H1 (cell line): ENCODE data around the gene PHRF1. TPM values are rescaled to one million over a fixed set of nuclear protein-coding genes. Genes with fewer than 3 reads are reported as not detected.

Source experiments
- CTCF ChIA-PET: fragments of 300-600 bp; sonication (Branson Sonifier 250); formaldehyde crosslinking; loops from one replicate; lab custom pipeline; 2021; ENCODE audit not compliant: partially characterized antibody; lab: Charles Lee
- POLR2A ChIA-PET: fragments of 300-600 bp; sonication (Branson Sonifier 250); formaldehyde crosslinking; loops from one replicate; lab custom pipeline; 2021; ENCODE audit warnings: inconsistent platforms; ENCODE audit not compliant: partially characterized antibody; lab: Charles Lee
- DNase-seq, 2 experiments: peaks; one replicate each; pipeline versions ENCODE4 v3.0.0 to v3.0.0-alpha.2; 2010 to 2022; ENCODE audit warnings: low spot score in 2 of 2, low read depth in 1 of 2, mixed read lengths in 1 of 2
- FAIRE-seq: peaks from 2 replicates; lab custom pipeline; 2011; peaks lifted over from hg19 to GRCh38; lab: Jason Lieb, UNC
- H2AFZ ChIP-seq: 2 replicates; pipeline ENCODE4 v1.8.1; 2012; ENCODE audit warnings: low read length, inconsistent platforms
- H2AK5ac ChIP-seq: 2 replicates; pipeline ENCODE4 v1.6.1; 2013; ENCODE audit warnings: low read depth, low read length
- H2BK120ac ChIP-seq: replicated peaks from 2 replicates; pipeline ENCODE3; 2013; ENCODE audit warnings: low read depth, low read length, inconsistent platforms
- H2BK12ac ChIP-seq: 2 replicates; pipeline ENCODE4 v1.6.1; 2013; ENCODE audit warnings: low read depth, low read length
- H2BK15ac ChIP-seq: 2 replicates; pipeline ENCODE4 v1.6.1; 2013; ENCODE audit warnings: low read length
- H2BK20ac ChIP-seq: 2 replicates; pipeline ENCODE4 v1.6.1; 2013; ENCODE audit warnings: low read length
- H2BK5ac ChIP-seq: 2 replicates; pipeline ENCODE4 v1.6.1; 2013; ENCODE audit warnings: low read depth, low read length
- H3K14ac ChIP-seq: 2 replicates; pipeline ENCODE4 v1.6.1; 2013; ENCODE audit warnings: inconsistent platforms; ENCODE audit not compliant: insufficient read length
- H3K18ac ChIP-seq: 2 replicates; pipeline ENCODE4 v1.6.1; 2013; ENCODE audit warnings: low read length; ENCODE audit errors: extremely low read depth
- H3K23ac ChIP-seq: 2 replicates; pipeline ENCODE4 v1.6.1; 2013; ENCODE audit warnings: inconsistent platforms; ENCODE audit not compliant: insufficient read length
- H3K23me2 ChIP-seq: 2 replicates; pipeline ENCODE4 v1.6.1; 2013; ENCODE audit warnings: low read depth, low read length
- H3K27ac ChIP-seq: 2 replicates; pipeline ENCODE4 v1.6.1; 2011; ENCODE audit warnings: low read depth, low read length, inconsistent platforms
- H3K27me3 ChIP-seq, 4 experiments: replicated peaks in 1 of 4; 1 replicate in 1 of 4; 2 replicates in 3 of 4; pipeline versions ENCODE4 v1.6.1 to v1.8.1; 2011 to 2013; ENCODE audit warnings: low read length in 3 of 4, mild to moderate bottlenecking in 3 of 4, inconsistent platforms in 2 of 4, mixed read lengths in 2 of 4, moderate library complexity in 1 of 4; ENCODE audit not compliant: control insufficient read depth in 3 of 4, insufficient read depth in 3 of 4; ENCODE audit errors: extremely low read depth in 1 of 4
- H3K36me3 ChIP-seq, 4 experiments: 2 replicates each; pipeline versions ENCODE4 v1.6.1 to v1.8.1; 2011 to 2013; ENCODE audit warnings: mild to moderate bottlenecking in 4 of 4, low read length in 3 of 4, moderate library complexity in 2 of 4, control low read depth in 1 of 4, inconsistent platforms in 1 of 4; ENCODE audit not compliant: insufficient read depth in 4 of 4, control insufficient read depth in 2 of 4
- H3K4ac ChIP-seq: replicated peaks from 2 replicates; pipeline ENCODE3; 2013; ENCODE audit warnings: low read length, low read depth, mixed read lengths, inconsistent platforms; ENCODE audit not compliant: insufficient read length
- H3K4me1 ChIP-seq, 4 experiments: replicated peaks in 1 of 4; 1 replicate in 1 of 4; 2 replicates in 3 of 4; pipeline versions ENCODE4 v1.6.1 to v1.8.1; 2011 to 2013; ENCODE audit warnings: low read length in 3 of 4, inconsistent platforms in 2 of 4, mixed read lengths in 1 of 4; ENCODE audit not compliant: insufficient read depth in 4 of 4, control insufficient read depth in 3 of 4
- H3K4me2 ChIP-seq, 2 experiments: 2 replicates each; pipeline versions ENCODE4 v1.6.1 to v1.8.1; 2011 to 2013; ENCODE audit warnings: low read depth in 2 of 2, low read length in 2 of 2, control low read depth in 1 of 2, inconsistent platforms in 1 of 2, mild to moderate bottlenecking in 1 of 2; ENCODE audit not compliant: insufficient read depth in 1 of 2
- H3K4me3 ChIP-seq, 4 experiments: fragments of 200-600, 300-600 bp in 1 of 4; sonication (generic), shearing (Covaris generic), sonication (Bioruptor Twin) in 1 of 4; 2 replicates each; pipeline versions ENCODE4 v1.5.1 to v1.8.1; 2011 to 2016; ENCODE audit warnings: low read length in 4 of 4, low read depth in 3 of 4, control low read depth in 2 of 4, inconsistent platforms in 2 of 4, mild to moderate bottlenecking in 2 of 4, mixed read lengths in 1 of 4, moderate library complexity in 1 of 4; ENCODE audit not compliant: insufficient read depth in 2 of 4; ENCODE audit errors: extremely low read depth in 1 of 4
- H3K56ac ChIP-seq: replicated peaks from 2 replicates; pipeline ENCODE3; 2013; ENCODE audit warnings: low read depth, mild to moderate bottlenecking, mixed read lengths, low read length, inconsistent platforms; ENCODE audit not compliant: insufficient read length
- H3K79me1 ChIP-seq: 2 replicates; pipeline ENCODE4 v1.6.1; 2013; ENCODE audit warnings: low read depth, low read length, control low read depth
- H3K79me2 ChIP-seq, 2 experiments: 2 replicates each; pipeline versions ENCODE4 v1.6.1 to v1.8.1; 2012 to 2013; ENCODE audit warnings: low read length in 2 of 2, mild to moderate bottlenecking in 2 of 2, inconsistent platforms in 1 of 2; ENCODE audit not compliant: insufficient read depth in 2 of 2, control insufficient read depth in 1 of 2
- H3K9ac ChIP-seq, 4 experiments: replicated peaks in 1 of 4; 1 replicate in 1 of 4; 2 replicates in 3 of 4; pipeline versions ENCODE4 v1.6.1 to v1.8.1; 2011 to 2013; ENCODE audit warnings: low read depth in 3 of 4, low read length in 3 of 4, control low read depth in 2 of 4, mild to moderate bottlenecking in 2 of 4, moderate library complexity in 2 of 4, inconsistent platforms in 1 of 4; ENCODE audit errors: extremely low read depth in 1 of 4
- H3K9me3 ChIP-seq, 2 experiments: 2 replicates each; pipeline versions ENCODE4 v1.6.1 to v1.8.1; 2012 to 2013; ENCODE audit warnings: mild to moderate bottlenecking in 2 of 2, moderate library complexity in 2 of 2, control low read depth in 1 of 2, inconsistent platforms in 1 of 2, low read depth in 1 of 2, low read length in 1 of 2, mixed read lengths in 1 of 2; ENCODE audit not compliant: insufficient read depth in 2 of 2
- H4K20me1 ChIP-seq, 2 experiments: replicated peaks in 1 of 2; 2 replicates each; pipeline versions ENCODE3 to v1.8.1; 2011 to 2013; ENCODE audit warnings: inconsistent platforms in 2 of 2, low read length in 2 of 2, mild to moderate bottlenecking in 1 of 2; ENCODE audit not compliant: insufficient read depth in 2 of 2, control insufficient read depth in 1 of 2
- H4K5ac ChIP-seq: 2 replicates; pipeline ENCODE4 v1.6.1; 2013; ENCODE audit warnings: low read length, low read depth, mixed read lengths, inconsistent platforms; ENCODE audit not compliant: insufficient read length
- H4K8ac ChIP-seq: 2 replicates; pipeline ENCODE4 v1.8.0; 2013; ENCODE audit warnings: mild to moderate bottlenecking, moderate library complexity, low read length, inconsistent platforms; ENCODE audit not compliant: insufficient read depth; ENCODE audit errors: extremely low read depth
- H4K91ac ChIP-seq: replicated peaks from 2 replicates; pipeline ENCODE3; 2013; ENCODE audit warnings: low read length, mixed read lengths, inconsistent platforms; ENCODE audit not compliant: insufficient read length
- ATF3 ChIP-seq: IDR thresholded peaks from 2 replicates; pipeline ENCODE4 v1.6.1; 2011; ENCODE audit warnings: low read depth, mild to moderate bottlenecking, low read length; ENCODE audit not compliant: insufficient read depth
- CEBPB ChIP-seq: IDR thresholded peaks from 2 replicates; pipeline ENCODE4 v1.6.1; 2012; ENCODE audit warnings: low read depth, low read length
- EP300 ChIP-seq, 2 experiments: IDR thresholded peaks; 1 replicate in 1 of 2; 2 replicates in 1 of 2; pipeline ENCODE4 v1.6.1; 2011 to 2012; ENCODE audit warnings: low read depth in 2 of 2, low read length in 2 of 2, mild to moderate bottlenecking in 2 of 2, borderline replicate concordance in 1 of 2, inconsistent platforms in 1 of 2, moderate library complexity in 1 of 2
- JUN ChIP-seq: IDR thresholded peaks from 2 replicates; pipeline ENCODE4 v1.6.1; 2011; ENCODE audit warnings: low read depth, mild to moderate bottlenecking, improper control_type of control experiment, low read length
- KDM5A ChIP-seq: fragments of 200-600 bp; IDR thresholded peaks from 2 replicates; pipeline ENCODE4 v1.7.1; 2012; ENCODE audit warnings: mild to moderate bottlenecking, low read length, inconsistent platforms, mixed read lengths
- POLR2AphosphoS5 ChIP-seq: IDR thresholded peaks from 2 replicates; pipeline ENCODE4 v1.6.1; 2011; ENCODE audit warnings: low read depth, low read length
- RXRA ChIP-seq: IDR thresholded peaks from 2 replicates; pipeline ENCODE4 v1.6.1; 2011; ENCODE audit warnings: low read depth, mild to moderate bottlenecking, low read length, moderate library complexity; ENCODE audit not compliant: insufficient read depth
- SP1 ChIP-seq: IDR thresholded peaks from 2 replicates; pipeline ENCODE4 v1.6.1; 2011; ENCODE audit warnings: low read depth, low read length
- SP2 ChIP-seq: IDR thresholded peaks from 2 replicates; pipeline ENCODE4 v1.6.1; 2012; ENCODE audit warnings: mild to moderate bottlenecking, low read length, inconsistent platforms
- ZNF274 ChIP-seq: IDR thresholded peaks from 2 replicates; pipeline ENCODE4 v1.7.0; 2012; ENCODE audit warnings: low read length, borderline replicate concordance; ENCODE audit errors: extremely low read depth
- WGBS, 2 experiments: shearing (Covaris generic) in 1 of 2; methylation state at CpG; one replicate each; pipeline versions ENCODE4 v1.1.6 to v1.1.7; 2013 to 2015; ENCODE audit warnings: low lambda C conversion rate in 2 of 2, mixed read lengths in 2 of 2, inconsistent platforms in 1 of 2, low coverage in 1 of 2, missing lambda C conversion rate in 1 of 2; ENCODE audit not compliant: insufficient replicate concordance in 2 of 2, insufficient coverage in 1 of 2, insufficient read length in 1 of 2; ENCODE audit errors: extremely low coverage in 1 of 2, missing lambda C conversion rate in 1 of 2; 5-methylcytosine and 5-hydroxymethylcytosine counted together
- polyA plus RNA-seq, 7 experiments: library from polyadenylated mRNA; depleted of rRNA in 3 of 7; stranded (reverse) in 5 of 7; unstranded in 2 of 7; fragments of >200 nt in 5 of 7; fragments of 200-250 nt in 2 of 7; gene quantifications; 1 replicate in 5 of 7; 2 replicates in 1 of 7; 4 replicates in 1 of 7; pipeline versions ENCODE4 v1.2.1 to v1.2.3, GENCODE V29; 2011 to 2013; ENCODE audit warnings: missing spikeins in 2 of 7, mixed read lengths in 2 of 7
- total RNA-seq: library from RNA; stranded (reverse); fragmentation: NEBNext Ultra II Directional; extraction: Animal tissue kit (Norgen Biotek cat#: 25700); gene quantifications from 2 replicates; pipeline ENCODE4 v1.2.1, GENCODE V29; 2021

The PHRF1 gene
- total and polyA plus RNA-seq, 2 of the 8 experiments (the other 6 are each of a cell fraction or from before 2014, with no cell fraction given), result 13.4 to 37.3 TPM

- H3K79me1 ChIP-seq, result peaks cover 4% of the 10 kb centered on the region; the same call in 1 of the 2 replicates
- no peak for TF ChIP-seq EP300 (IDR thresholded peaks at IDR 0.05; ENCODE audit: borderline replicate concordance in 1 of 2, low read depth in 2 of 2, low read length in 2 of 2)
- TF ChIP-seq RXRA, result no peak
- TF ChIP-seq POLR2AphosphoS5, result no peak
- no peak for TF ChIP-seq ZNF274
- no peak for TF ChIP-seq JUN
- TF ChIP-seq SP2, result no peak
- TF ChIP-seq ATF3, result no peak
- no peak for TF ChIP-seq SP1
- no peak for TF ChIP-seq KDM5A
- no peak for TF ChIP-seq CEBPB
- H3K14ac ChIP-seq, result no peak overlapping the region
- H3K9me3 ChIP-seq, result no peaks in the 10 kb centered on the region
- H2BK12ac ChIP-seq, result peak overlapping the region; percentile 84; the same call in 1 of the 2 replicates
- DNase-seq (no peak), FAIRE-seq (no peak)
- peaks cover 13 to 29% (median 26%) of the 10 kb centered on the region in 4 experiments for H3K27me3 ChIP-seq
- no peak overlapping the region for H3K27ac ChIP-seq
- H3K4me2 ChIP-seq, result peak overlapping the region; percentile 66 to 95
- peak overlapping the region; percentile 71; the same call in 1 of the 2 replicates for H3K18ac ChIP-seq
- peaks cover 0 to 2% of the 10 kb centered on the region in 2 experiments; a peak in 1 of 4 replicates for H3K79me2 ChIP-seq
- peak overlapping the region; percentile 35; the same call in 1 of the 2 replicates for H4K8ac ChIP-seq
- ChIA-PET POLR2A (interaction anchor here (0.6 to 2.1 kb wide), 8 partner anchors 10 to 75 kb away, joined by 3 to 13 read pairs (median 4); partner anchors contain the start of gene IRF7), CTCF (interaction anchor here (1.0 to 3.8 kb wide), 6 partner anchors 9 to 90 kb away, joined by 3 to 21 read pairs (median 4); no protein-coding TSS in a partner anchor)
- H4K91ac ChIP-seq, result no peak overlapping the region
- H3K9ac ChIP-seq, result no peak overlapping the region; a peak in 1 of 7 replicates
- no peak overlapping the region for H3K56ac ChIP-seq
- no peak overlapping the region for H2AFZ ChIP-seq
- no peaks in the 10 kb centered on the region for H3K36me3 ChIP-seq
- peaks cover 19% of the 10 kb centered on the region; the same call in 1 of the 2 replicates for H3K23me2 ChIP-seq
- no peak overlapping the region for H2BK5ac ChIP-seq
- no peak overlapping the region for H3K4ac ChIP-seq
- H3K4me1 ChIP-seq, result peaks cover 0 to 35% (median 11%) of the 10 kb centered on the region in 4 experiments; a peak in 6 of 7 replicates
- H2BK120ac ChIP-seq, result no peak overlapping the region
- H4K20me1 ChIP-seq, result peaks cover 2 to 8% of the 10 kb centered on the region in 2 experiments
- 75% methylated on average over 20 of the region's 22 CpGs; no CpG with 5 or more reads in 1 of the 2 experiments for WGBS, 2 experiments
- 0 out of 2 replicates have a peak overlapping the region, but pooled peaks have one; percentile 61 for H2BK20ac ChIP-seq
- H3K23ac ChIP-seq, result no peak overlapping the region
- H2AK5ac ChIP-seq, result peak overlapping the region; percentile 56; the same call in 1 of the 2 replicates
- H3K4me3 ChIP-seq, result peak overlapping the region in 3 of 4 experiments; percentile 23 to 83 (median 29); a peak in 6 of 8 replicates
- H2BK15ac ChIP-seq, result no peak overlapping the region
- H4K5ac ChIP-seq, result peak overlapping the region; percentile 38
Observed at GRCh38 chr11:556662-557256, 19.5 kb upstream of the PHRF1 start.
